ENCODE results near the gene RGS7BP. TPM values are rescaled to one million over a fixed set of nuclear protein-coding genes. Genes with fewer than 3 reads are reported as not detected.

RGS7BP gene
- total and polyA plus RNA-seq, 10 of the 15 experiments (the other 5 are each of a cell fraction or from before 2014, with no cell fraction given), result not detected

GRCh38 chr5:64487283-64487682, 18.5 kb upstream of the RGS7BP start:
- H3K36me3 ChIP-seq (ENCODE audit: control insufficient read depth in 2 of 2, insufficient read depth in 2 of 2, low read length in 1 of 2), result no peaks in the 10 kb centered on the region; a peak in 1 of 4 replicates
- ChIA-PET CTCF (no interaction called here), SMC1A (ENCODE audit: uncharacterized antibody, unreplicated experiment) (no interaction called here), POLR2A (no interaction called here), RAD21 (ENCODE audit: unreplicated experiment) (no interaction called here)
- no peak for DNase-seq (ENCODE audit: low read depth, low spot score)
- H3K9me3 ChIP-seq (replicated peaks; ENCODE audit: control insufficient read depth, insufficient read depth, low read length), result no peaks in the 10 kb centered on the region
- H3K4me3 ChIP-seq, result no peak overlapping the region
- H3K9ac ChIP-seq (ENCODE audit: control insufficient read depth, insufficient read depth, low read length), result no peak overlapping the region
- no TSS peak for BruUV-seq (replicated peaks)
- no peaks in the 10 kb centered on the region for H3K27me3 ChIP-seq (replicated peaks in 1 of 2; ENCODE audit: control insufficient read depth in 2 of 2, insufficient read depth in 2 of 2, low read length in 1 of 2)
- H4K20me1 ChIP-seq (ENCODE audit: control insufficient read depth, insufficient read depth), result no peaks in the 10 kb centered on the region
- ATAC-seq, result no peak
- H2AFZ ChIP-seq (ENCODE audit: control insufficient read depth, low read depth, low read length), result no peak overlapping the region
- in situ Hi-C loops (cut with MboI) (no loop called here), intact Hi-C loops (cut with micrococcal nuclease; ENCODE audit: unreplicated experiment) (no loop called here)
- FAIRE-seq, result no peak
- no peaks in the 10 kb centered on the region for H3K4me1 ChIP-seq (ENCODE audit: control insufficient read depth, insufficient read depth, low read length)
- TF ChIP-seq NFXL1 (IDR thresholded peaks at IDR 0.05; ENCODE audit: borderline replicate concordance) (no peak), SPI1 (IDR thresholded peaks at IDR 0.05; ENCODE audit: borderline replicate concordance, insufficient read depth, low read depth, low read length) (no peak), GATAD2B (conservative IDR thresholded peaks at IDR 0.05; ENCODE audit: low read depth) (no peak), RAD51 (IDR thresholded peaks at IDR 0.05) (no peak), GABPA (IDR thresholded peaks at IDR 0.05; ENCODE audit: low read depth) (no peak), LARP7 (IDR thresholded peaks at IDR 0.05) (no peak), BHLHE40 (IDR thresholded peaks at IDR 0.05; ENCODE audit: borderline replicate concordance in 1 of 2, low read depth in 2 of 2, low read length in 1 of 2) (no peak), PAX8 (IDR thresholded peaks at IDR 0.05) (no peak), SP1 (IDR thresholded peaks at IDR 0.05; ENCODE audit: low read depth, low read length) (no peak), RCOR1 (conservative IDR thresholded peaks at IDR 0.05; ENCODE audit: low read depth, low read length) (no peak), MEF2B (IDR thresholded peaks at IDR 0.05; ENCODE audit: partially characterized antibody, poor library complexity, severe bottlenecking) (no peak)
- TF ChIP-seq, protein P1, sequence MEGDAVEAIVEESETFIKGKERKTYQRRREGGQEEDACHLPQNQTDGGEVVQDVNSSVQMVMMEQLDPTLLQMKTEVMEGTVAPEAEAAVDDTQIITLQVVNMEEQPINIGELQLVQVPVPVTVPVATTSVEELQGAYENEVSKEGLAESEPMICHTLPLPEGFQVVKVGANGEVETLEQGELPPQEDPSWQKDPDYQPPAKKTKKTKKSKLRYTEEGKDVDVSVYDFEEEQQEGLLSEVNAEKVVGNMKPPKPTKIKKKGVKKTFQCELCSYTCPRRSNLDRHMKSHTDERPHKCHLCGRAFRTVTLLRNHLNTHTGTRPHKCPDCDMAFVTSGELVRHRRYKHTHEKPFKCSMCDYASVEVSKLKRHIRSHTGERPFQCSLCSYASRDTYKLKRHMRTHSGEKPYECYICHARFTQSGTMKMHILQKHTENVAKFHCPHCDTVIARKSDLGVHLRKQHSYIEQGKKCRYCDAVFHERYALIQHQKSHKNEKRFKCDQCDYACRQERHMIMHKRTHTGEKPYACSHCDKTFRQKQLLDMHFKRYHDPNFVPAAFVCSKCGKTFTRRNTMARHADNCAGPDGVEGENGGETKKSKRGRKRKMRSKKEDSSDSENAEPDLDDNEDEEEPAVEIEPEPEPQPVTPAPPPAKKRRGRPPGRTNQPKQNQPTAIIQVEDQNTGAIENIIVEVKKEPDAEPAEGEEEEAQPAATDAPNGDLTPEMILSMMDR (IDR thresholded peaks at IDR 0.05 in 2 of 3, conservative IDR thresholded peaks at IDR 0.05 in 1 of 3; ENCODE audit: control insufficient read depth in 2 of 3, extremely low read depth in 1 of 3, insufficient read depth in 1 of 3, low read depth in 3 of 3, low read length in 3 of 3), result no peak
- no peak overlapping the region for H3K27ac ChIP-seq (ENCODE audit: control insufficient read depth, insufficient read depth)
- H3K79me2 ChIP-seq (ENCODE audit: control insufficient read depth, insufficient read depth, low read length), result no peaks in the 10 kb centered on the region
- H3K4me2 ChIP-seq (ENCODE audit: control insufficient read depth, insufficient read depth), result no peak overlapping the region
